ENCODE results near the gene CSTPP1.
"Not testable (repeated sequence)": the region's sequence is repeated elsewhere in the genome, so short reads cannot be mapped to it uniquely, and the experiment has no call there.

The CSTPP1 gene

DNA sequence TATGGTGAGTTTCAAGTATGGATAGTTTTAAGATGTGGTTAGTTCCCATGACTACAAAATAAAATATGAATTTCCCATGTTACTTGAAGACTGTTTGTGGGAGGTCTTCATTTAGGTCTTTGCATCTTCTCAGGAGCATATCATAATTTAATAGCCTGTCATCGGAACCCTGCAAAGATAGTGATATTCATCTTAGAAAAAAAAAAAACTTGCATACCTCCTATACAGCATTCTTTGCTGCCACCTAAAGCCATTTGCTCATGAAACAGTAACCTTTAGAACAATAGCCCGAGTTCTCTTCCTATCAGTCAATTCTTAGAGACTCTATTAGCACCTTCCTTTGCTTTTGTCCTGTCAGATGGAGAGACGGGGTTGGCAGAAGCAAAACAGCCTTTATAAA, 164.8 kb downstream of the CSTPP1 start:
- no peak for DNase-seq (ENCODE audit: low read depth)

DNA sequence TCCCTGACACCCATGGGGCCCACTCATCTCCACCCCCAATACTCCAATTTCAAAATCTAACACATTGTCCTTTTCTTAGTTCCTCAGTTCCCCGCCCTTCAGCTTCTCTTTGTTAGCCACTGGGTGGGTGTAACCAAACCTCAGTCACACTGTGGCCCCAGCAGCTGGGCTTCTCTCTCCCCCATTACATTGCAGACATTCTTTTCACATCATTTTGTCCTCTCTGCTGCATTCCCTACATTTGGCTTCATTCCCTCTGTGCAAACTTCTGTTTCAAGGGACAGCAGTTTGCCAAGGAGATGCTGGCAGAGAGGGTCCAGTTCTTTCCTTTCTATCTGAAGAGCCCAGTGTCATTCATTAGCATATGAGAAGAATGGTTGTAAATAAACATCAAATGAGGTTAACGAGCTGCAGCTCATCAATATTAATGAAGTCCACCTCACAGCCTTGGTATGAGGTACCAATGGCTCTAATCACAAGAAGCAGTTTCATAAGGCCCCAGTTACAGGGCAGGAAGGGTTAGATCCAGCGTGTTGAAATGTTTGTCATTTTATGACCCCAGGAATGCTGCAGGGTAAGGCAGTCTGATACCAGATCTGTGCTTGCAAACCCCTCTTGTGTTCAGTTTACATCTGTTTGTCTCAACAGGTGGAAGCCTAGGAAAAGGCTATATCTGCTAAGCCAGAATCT, 167.8 kb downstream of the CSTPP1 start:
- no peak for DNase-seq (ENCODE audit: low read depth)

DNA sequence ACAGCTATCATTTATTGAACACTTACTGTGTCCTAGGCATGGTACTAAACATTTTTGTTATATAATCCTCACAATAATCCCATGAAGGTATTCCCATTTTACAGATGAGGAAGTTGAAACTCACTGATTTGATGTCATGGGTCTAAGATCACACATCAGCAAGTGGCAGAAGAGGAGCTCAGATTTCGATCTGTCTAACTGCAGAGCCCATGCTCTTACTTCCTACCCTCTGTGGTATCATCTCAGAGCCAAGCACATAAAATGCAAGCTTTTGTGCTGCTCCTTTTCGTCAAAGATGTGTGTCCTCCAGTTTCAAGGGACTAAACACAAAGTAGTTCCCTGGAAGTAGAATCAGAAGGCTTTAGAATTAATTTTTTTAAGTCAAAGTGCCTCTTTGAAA, 169.0 kb downstream of the CSTPP1 start:
- DNase-seq (ENCODE audit: low read depth): no peak

DNA sequence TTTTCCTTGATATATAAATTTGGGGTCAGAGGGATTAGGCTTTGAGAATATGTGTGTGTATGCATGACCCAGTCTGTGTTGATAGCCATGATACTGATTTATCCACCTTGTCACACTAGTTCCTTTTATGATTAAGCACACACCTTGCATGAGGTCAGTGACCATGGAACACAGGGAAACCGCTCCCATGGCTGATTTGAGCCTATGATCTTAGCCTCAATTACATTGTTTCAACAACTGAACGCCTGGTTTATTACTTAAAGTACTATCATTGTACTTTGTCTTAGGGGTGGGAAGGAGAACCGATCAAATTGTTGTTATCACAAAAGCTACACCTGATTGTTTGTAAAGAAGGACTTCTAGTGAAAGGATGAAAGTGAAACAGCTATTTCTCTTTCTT, 169.4 kb downstream of the CSTPP1 start:
- DNase-seq (ENCODE audit: low read depth): no peak

DNA sequence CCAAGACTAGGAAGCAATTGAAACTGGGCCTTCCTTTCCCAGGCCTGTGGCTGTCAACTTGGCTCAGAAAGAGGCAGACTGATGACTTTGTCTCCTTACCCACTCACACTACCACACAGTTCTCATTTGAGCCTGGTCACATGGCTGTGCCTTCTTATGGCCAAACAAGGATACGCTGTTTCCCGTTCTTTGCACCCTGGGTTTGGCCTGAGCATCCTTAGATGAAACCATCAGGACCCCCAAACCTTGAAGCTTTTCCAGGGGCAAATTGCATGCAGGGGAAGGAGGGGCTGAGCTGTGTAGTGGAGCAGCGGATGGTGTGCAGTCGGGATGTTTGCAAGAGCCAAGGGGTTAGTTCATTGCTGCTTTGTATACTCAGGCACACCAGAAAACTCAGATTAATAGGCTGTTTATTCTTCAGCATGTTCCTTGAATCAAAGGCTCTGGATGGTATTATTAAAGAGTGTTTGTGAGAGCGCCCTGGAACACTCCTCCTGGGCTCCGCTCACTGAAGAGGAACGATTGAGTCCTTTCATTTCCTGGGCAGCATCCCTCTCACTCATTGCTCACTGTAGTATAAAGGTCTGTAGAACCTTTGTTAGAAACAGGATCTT, 170.3 kb downstream of the CSTPP1 start:
- DNase-seq (ENCODE audit: low read depth): no peak

DNA sequence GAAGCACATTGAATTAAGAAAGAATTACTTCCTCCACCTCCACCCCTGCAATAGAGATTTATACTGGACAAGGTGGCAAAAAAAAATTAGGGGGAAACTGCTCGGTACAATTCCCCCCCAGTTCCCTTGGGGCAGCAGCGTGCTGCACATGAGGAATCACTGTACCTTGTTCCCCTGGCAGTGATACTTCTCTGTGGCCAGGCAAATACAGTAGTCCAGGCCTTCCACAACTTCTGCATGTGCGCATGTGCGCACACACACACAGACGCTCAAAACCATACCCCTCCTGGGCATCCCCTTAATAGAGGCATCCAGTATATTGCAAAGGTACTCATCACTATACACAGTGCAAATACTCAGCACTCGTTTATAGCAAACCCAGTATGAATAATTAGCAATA, 171.2 kb downstream of the CSTPP1 start:
- no peak for DNase-seq (ENCODE audit: low read depth)

DNA sequence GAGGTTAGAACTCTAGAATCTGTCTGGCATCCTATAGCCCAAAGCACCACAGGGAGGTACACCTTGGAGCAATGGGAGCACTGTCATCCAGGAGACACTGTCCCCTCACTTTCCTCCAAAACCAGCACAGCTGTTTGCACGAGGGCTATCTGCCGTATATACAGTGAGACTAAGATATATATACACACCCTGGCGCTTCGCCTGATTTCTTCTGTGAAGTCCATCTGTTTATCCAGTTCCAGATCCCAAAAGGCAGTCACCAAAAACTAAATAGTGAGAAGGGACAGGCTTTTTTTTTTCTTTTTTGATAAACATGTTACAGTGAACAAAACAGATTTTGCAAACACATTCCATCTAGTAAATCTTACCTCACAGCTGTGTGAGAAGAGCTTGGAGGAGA, 171.7 kb downstream of the CSTPP1 start:
- DNase-seq (ENCODE audit: low read depth): no peak

DNA sequence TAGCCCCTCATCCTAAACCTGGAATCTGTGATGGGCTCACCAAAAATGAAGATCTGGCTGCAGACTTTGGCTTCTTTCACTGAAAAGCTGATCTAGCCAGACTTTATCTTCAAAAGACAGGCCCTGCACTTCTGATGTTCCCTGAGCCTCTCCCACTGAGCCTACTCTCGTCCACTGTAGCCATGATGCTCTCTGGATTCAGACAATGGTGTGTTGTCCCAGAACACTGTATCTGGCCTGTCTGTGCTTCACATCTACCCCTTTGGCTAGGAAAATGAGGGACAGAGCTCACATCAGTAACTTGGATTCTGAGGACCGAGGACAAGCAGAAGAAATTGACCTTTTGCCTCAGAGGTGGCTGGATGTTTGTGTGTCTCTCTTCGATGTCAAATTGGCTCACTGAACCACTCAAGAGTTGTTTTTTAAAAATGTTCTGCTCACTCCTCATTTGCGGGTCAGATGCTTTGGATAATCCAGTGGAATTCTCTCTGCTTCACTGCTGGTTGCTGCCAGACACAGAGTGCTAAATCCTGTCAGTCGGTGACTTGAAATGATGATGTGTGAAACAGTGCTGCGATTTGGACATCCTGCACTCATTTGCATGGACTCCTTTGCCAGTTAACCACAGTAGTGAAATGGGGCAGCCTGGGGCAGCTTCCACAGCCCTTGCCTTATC, 172.6 kb downstream of the CSTPP1 start:
- DNase-seq (ENCODE audit: low read depth): no peak

DNA sequence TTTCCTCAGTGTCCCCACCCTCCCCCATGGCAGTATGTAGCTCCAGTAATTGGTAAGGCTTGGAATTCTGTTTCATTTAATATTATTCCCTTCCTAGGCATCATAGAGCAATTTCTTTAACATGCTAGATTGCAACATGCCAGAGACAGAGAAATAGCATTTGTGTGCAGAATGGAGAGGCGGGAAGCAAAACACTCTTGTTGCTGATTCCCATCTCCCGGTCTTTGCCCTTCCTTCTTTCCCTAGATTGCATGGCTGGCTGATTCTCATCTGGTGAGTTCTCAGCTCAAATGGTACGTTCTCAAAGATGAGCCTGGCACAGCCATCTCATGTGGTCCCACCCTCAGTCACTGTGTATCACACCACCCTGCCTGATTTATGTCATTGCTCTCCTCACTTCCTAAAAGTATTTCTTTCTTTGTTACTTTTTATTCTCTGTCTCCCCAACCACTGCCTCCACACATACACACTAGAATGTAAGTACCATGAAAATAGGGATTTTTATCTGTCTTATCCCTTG, 173.2 kb downstream of the CSTPP1 start:
- DNase-seq (ENCODE audit: low read depth): no peak

DNA sequence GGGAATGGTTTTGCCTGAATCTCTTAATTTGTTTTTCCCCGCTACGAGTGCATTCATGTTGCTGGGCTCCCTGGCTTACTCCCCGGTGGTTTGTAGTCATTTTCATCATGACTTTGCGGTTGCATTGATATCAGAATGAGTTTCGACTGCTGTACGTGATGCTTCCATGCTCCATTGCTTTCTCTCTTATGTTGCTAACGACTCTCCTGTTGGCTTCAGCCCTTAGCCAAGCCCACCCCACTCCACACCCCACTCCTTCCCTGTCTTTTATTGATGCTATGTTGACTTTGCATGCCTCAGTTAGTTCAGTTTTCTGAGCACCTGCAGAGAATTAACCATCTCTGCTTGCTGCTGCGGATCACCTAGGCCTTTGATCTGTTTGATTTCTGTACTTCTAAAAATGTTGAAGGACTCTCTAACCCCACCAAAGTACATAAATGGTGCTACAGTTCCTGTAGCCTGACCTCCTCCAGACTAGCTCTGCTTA, 174.8 kb downstream of the CSTPP1 start:
- no peak for DNase-seq (ENCODE audit: low read depth)

DNA sequence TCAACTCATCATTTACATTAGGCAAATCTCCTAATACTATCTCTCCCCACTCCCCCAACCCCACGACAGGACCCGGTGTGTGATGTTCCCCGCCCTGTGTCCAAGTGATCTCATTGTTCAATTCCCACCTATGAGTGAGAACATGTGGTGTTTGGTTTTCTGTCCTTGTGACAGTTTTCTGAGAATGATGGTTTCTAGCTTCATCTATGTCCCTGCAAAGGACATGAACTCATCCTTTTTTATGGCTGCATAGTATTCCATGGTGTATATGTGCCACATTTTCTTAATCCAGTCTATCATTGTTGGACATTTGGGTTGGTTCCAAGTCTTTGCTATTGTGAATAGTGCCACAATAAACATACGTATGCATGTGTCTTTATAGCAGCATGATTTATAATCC, 176.4 kb downstream of the CSTPP1 start:
- DNase-seq (ENCODE audit: low read depth): not testable (repeated sequence)

DNA sequence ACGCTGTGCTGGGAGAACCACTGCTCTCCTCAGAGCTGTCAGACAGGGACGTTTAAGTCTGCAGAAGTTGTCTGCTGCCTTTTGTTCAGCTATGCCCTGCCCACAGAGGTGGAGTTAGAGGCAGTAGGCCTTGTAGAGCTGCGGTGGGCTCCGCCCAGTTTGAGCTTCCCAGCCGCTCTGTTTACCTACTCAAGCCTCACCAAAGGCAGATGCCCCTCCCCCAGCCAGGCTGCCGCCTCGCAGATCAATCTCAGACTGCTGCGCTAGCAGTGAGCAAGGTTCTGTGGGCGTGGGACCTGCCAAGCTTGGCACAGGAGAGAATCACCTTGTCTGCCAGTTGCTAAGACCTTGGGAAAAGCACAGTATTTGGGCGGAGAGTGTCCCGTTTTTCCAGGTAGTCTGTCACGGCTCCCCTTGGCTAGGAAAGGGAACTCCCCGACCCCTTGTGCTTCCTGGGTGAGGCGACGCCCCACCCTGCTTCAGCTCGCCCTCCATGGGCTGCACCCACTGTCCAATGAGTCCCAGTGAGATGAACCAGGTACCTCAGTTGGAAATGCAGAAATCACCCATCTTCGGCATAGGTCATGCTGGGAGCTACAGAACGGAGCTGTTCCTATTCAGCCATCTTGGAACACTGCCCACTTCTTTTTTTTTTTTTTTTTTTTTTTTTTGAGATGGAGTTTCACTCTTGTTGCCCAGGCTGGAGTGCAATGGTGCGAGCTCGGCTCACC, 182.6 kb downstream of the CSTPP1 start:
- DNase-seq (ENCODE audit: low read depth): peak; percentile 44

DNA sequence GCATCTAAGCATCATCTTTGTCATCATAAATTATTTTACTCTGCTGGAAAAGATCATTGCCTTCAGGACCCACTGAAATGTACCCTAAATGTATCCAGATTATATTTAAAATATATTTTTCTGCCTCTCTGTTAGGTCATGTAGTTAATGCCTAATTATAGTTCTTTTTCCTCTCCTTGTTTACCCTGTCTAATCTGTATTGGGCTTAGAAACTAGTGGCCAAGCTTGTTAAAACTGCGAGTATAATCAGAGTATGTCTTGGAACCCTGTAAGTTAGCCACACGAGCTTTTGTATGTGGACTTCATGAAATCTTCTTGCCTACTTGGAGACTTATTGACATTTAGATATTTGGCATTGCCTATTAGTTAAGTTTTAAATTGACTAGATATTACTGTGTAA, 184.5 kb downstream of the CSTPP1 start:
- DNase-seq (ENCODE audit: low read depth): no peak

DNA sequence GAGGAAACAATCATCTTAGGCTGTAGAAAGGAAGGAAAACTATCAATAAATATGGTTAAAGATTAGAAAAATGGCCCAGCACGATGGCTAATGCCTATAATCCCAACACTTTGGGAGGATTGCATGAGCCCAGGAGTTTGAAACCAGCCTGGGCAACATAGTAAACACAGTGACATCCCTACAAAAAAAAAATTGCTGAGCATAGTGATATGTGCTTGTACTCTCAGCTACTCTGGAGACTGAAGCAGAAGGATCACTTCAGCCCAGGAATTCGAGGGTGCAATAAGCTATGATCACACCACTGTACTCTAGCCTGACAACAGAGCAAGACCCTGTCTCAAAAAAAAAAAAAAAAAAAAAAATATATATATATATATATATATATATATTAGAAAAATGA, 185.2 kb downstream of the CSTPP1 start:
- DNase-seq (ENCODE audit: low read depth): no peak

DNA sequence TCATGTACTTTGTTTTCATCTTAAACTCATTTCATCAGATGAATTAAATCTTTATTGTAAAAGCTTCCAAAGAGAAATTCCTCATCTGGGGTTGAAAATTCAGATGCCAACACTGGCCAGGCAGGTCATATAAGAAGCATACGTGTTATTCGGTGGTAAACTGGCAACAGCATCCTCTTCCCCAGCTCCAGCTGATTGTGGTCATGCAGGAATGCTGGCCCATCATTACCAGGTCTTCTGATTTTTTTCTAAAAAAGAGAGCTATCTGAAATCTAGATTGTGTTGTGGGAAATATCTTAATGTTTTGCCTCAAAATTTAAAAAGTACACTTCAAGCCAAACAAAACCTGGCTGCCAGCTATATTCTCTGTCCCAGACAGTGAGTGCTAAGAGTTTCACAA, 186.5 kb downstream of the CSTPP1 start:
- no peak for DNase-seq (ENCODE audit: low read depth)

DNA sequence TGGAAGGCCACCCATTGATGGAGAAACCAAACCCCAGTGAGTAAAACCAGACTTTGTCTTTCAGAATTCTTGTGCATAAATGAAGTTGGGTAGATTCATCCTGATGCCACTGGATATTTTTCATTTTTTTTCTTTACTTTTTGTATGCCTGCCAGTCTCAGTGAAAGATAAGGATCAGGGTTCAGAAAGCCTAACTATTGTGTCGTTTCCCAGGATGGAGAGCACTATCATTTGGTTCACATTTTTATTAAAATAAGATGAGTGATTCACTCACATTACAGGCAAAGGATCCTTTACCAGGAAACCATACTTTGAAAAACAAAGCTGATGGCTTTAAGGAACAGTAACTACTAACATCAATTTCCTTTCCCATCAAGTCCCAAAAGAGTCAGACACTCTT, 188.1 kb downstream of the CSTPP1 start:
- DNase-seq (ENCODE audit: low read depth): no peak

DNA sequence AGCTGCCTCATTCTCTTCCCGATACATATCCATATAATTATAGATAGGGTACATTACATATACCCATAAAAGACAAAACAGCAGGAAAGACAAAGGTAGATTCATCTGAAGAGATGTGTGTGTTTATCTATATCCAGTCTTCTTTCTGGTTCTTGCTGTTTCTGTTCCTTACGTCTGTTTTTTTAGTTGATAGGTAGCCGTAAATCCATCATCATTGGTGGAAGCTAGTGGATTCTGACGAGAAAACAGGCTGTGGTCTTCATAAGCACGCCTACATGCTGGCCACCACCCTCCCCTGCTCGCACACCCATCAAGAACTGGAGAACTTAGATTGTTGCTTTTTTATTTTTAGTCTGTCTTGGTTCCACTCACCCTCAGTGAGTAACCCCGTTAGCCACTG, 188.5 kb downstream of the CSTPP1 start:
- no peak for DNase-seq (ENCODE audit: low read depth)

DNA sequence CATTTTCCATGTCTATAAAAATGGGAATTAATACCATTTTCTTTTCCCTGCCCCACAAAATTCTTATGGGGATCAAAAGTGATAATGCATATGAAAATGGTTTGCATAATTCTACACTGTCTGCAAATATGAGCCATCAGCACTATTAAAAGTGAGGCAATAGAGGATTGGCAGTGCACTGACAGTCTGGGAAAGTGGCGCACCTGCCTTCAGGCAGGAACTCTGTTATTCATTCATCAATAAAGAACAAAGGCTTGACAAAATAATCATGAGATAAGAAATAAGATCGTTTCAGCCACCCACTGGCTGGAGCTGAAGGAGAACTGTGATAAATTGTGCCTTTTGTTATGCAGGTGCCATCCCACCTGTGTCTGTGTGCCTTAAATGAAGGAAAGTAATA, 190.7 kb downstream of the CSTPP1 start:
- DNase-seq (ENCODE audit: low read depth): no peak

DNA sequence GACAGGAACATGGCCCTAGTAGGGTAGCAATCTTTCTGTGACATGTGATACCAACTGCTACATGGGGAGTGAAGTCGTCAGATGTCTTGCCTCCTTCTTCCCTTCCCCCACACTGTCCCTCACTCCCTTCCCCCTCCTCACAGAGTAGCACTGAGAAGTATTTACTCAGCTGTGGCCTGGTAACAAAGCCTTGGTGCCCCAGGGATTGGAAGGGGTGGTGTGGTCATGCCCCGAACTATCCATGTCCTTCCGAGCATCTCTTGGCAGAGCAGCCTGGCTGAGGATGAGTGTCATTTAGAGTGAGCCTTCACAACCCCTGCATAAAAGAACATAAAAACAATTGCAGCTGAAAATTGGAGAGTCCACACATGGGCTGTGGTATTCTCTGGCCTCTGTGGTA, 194.0 kb downstream of the CSTPP1 start:
- no peak for DNase-seq (ENCODE audit: low read depth)

DNA sequence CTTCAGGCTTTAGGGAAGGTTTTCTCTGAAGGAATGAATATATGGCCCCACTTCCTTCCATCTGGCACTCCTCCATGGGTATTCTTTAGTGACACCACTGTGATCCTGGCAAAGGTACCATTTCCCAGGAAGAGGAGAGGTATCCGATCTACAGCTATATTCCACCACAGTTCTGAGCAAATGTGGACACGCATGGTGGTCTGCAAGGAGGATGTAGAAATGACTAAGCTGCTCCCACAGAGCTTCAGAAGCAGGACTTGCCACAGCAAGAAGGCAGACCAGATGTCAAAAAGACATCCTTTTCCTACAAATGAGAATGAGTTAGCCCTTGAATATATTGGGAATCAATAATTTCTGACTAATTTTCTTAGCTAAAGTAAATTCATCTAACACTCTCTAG, 194.6 kb downstream of the CSTPP1 start:
- no peak for DNase-seq (ENCODE audit: low read depth)

DNA sequence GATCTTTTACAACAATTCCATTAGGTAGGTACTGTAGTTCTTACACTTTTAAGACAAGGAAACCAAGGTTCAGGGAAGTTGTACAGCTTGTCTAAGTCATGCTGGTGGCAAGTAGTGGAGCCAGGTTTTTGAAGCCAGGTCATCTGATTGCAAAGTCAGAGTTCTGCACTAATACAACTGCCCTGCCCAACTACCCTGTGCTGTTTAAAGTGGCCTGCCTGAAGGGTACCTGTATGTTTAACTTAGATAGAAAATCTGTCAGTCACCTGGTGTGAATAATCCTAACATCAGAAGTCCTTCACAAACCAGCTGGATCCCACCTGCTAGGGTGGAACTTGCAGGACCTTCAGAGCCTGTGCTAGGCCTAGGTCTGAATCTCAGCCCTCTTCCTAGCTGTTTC, 195.9 kb downstream of the CSTPP1 start:
- no peak for DNase-seq (ENCODE audit: low read depth)

DNA sequence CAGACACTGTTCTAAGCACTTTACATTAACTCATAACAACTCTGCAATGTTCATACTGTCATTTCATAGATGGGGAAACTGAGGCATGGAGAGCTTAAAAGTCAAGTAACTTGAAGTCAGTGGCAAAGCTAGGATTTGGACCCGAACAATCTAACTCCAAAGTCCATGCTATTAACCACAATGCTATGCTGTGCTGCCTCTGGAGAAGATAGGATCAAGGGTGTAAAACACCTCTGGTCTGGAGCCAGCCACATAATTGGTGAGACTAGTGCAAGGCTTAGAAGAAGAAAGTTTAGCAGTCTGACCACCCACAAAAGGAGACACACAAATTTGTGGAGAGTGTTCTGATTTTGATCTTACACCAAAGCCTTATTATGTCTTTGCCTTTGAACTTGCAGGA, 196.4 kb downstream of the CSTPP1 start:
- no peak for DNase-seq (ENCODE audit: low read depth)

DNA sequence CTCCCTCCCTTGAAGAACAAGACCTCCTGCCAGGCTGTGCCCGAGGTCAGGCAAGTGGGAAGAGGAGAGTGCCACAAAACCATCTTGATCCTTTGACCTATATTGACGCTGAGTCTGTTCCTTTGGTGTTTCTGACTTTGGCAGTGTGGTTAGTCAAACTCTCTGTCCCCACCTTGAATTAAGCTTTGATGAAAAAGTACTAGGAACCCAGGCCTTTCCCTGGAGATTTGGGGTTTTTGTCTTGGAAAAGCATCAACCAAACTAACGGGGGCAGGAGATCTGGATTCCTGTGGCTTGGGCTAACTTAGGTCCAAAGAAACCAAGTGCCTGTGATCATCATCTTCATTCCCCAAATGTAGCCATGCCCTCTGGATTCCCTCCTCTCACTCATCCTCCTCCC, 199.8 kb downstream of the CSTPP1 start:
- DNase-seq (ENCODE audit: low read depth): no peak

Data from activated T-cell treated with anti-CD3 and anti-CD28 coated beads for 1 hour (primary cell).